Astrocyte (in vitro differentiated cells and primary cell): ENCODE measurements around the gene ATAD3A.
"Not testable (repeated sequence)": the region's sequence is repeated elsewhere in the genome, so short reads cannot be mapped to it uniquely, and the experiment has no call there.

Experiments
- CTCF ChIP-seq: IDR thresholded peaks from 2 replicates; pipeline ENCODE4 v1.5.1; 2011; ENCODE audit warnings: low read depth, mild to moderate bottlenecking, inconsistent platforms, low read length, moderate library complexity; ENCODE audit not compliant: insufficient read depth
- EZH2 ChIP-seq: IDR thresholded peaks from 2 replicates; pipeline ENCODE4 v1.6.1; 2012; ENCODE audit warnings: mild to moderate bottlenecking, low read length, inconsistent platforms; ENCODE audit not compliant: insufficient read depth

- not testable (repeated sequence) for TF ChIP-seq CTCF, EZH2
Observed at GRCh38 chr1:1512425-1512824, 463 bp downstream of the ATAD3A start.
